ENCODE data around the gene RNH1. TPM values are rescaled to one million over a fixed set of nuclear protein-coding genes. Genes with fewer than 3 reads are reported as not detected.

RNH1 gene
- total RNA-seq, 1 experiment from 2014 or later, result 60.0 TPM

DNA sequence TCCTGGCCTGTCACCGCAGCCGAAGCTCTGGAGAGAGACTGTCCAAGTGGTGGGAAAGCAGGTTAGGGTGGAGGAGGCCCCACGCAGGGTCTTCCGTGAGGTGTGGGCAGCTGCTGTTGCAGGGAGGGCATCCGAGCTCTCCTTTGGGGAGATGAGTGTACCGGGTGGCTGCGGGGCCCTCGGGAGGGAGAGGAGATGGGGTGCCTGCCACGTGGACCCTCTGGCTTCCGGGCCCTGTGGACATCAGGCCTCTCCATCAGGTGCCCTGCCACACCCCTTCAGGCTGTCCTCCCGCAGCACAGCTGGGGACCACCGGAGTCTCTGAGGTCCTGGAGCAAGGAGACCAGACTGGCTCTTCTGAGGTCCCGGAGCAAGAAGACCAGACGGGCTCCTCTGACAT is 55.3 kb downstream of the RNH1 start:
- no CpG with 5 or more reads among the region's 14 CpGs for WGBS (ENCODE audit: extremely low coverage, insufficient read length, low lambda C conversion rate)
- Histone ChIP-seq H3K23ac (ENCODE audit: insufficient read length, low read depth, low read length) (no peak overlapping the region), H2BK12ac (ENCODE audit: insufficient read length, low read depth, low read length) (no peak overlapping the region), H3K23me2 (ENCODE audit: insufficient read length, low read depth, low read length, poor library complexity, severe bottlenecking) (peaks cover 7% of the 10 kb centered on the region), H3K27me3 (ENCODE audit: insufficient read depth, low read length) (no peaks in the 10 kb centered on the region), H2AFZ (ENCODE audit: low read length) (no peak overlapping the region), H3K4me1 (ENCODE audit: insufficient read depth, low read length) (no peaks in the 10 kb centered on the region), H4K8ac (replicated peaks; ENCODE audit: insufficient read length, low read depth, low read length) (no peak overlapping the region), H3K14ac (ENCODE audit: insufficient read depth, low read length) (no peak overlapping the region), H2BK5ac (ENCODE audit: insufficient read length, low read length) (no peak overlapping the region), H2BK120ac (ENCODE audit: low read depth, low read length, poor library complexity, severe bottlenecking) (no peak overlapping the region), H3K4me2 (ENCODE audit: insufficient read depth, insufficient read length, low read length) (no peak overlapping the region), H2AK5ac (ENCODE audit: insufficient read length, low read length) (no peak overlapping the region), H3K4ac (ENCODE audit: low read depth, low read length) (no peak overlapping the region), H3T11ph (ENCODE audit: low read length) (no peak overlapping the region), H4K91ac (ENCODE audit: insufficient read length, low read depth, low read length) (no peak overlapping the region), H3K18ac (ENCODE audit: insufficient read length, low read depth, low read length) (no peak overlapping the region), H3K56ac (ENCODE audit: insufficient read length, low read depth, low read length) (no peak overlapping the region), H3K9me3 (ENCODE audit: control insufficient read depth, low read depth, low read length) (no peaks in the 10 kb centered on the region), H4K5ac (ENCODE audit: insufficient read length, low read depth, low read length) (no peak overlapping the region), H3K79me2 (ENCODE audit: insufficient read depth, low read length) (peaks cover 5% of the 10 kb centered on the region; the same call in 1 of the 2 replicates), H3K79me1 (ENCODE audit: insufficient read depth, low read depth, low read length, poor library complexity, severe bottlenecking) (peaks cover 7% of the 10 kb centered on the region), H3K27ac (ENCODE audit: insufficient read length, low read depth, low read length) (no peak overlapping the region), H2BK20ac (ENCODE audit: low read depth, low read length, poor library complexity, severe bottlenecking) (no peak overlapping the region), H4K20me1 (ENCODE audit: control insufficient read depth, insufficient read depth, insufficient read length) (no peaks in the 10 kb centered on the region), H2BK15ac (ENCODE audit: low read depth, low read length) (no peak overlapping the region), H3K9ac (ENCODE audit: extremely low read depth, insufficient read length, low read length) (no peak overlapping the region)
- Mint-ChIP-seq H3K9me3 (peaks cover 0 to 2% of the 10 kb centered on the region in 2 experiments; a peak in 2 of 5 replicates), H3K27me3 (ENCODE audit: low read depth) (no peaks in the 10 kb centered on the region), H3K4me1 (peaks cover 34% of the 10 kb centered on the region in 2 experiments), H3K4me3 (peak overlapping the region; percentile 96; a peak in 4 of 5 replicates), H3K27ac (no peak overlapping the region), H3K36me3 (ENCODE audit: insufficient read depth in 1 of 3, low read depth in 3 of 3) (peaks cover 14 to 37% (median 28%) of the 10 kb centered on the region in 3 experiments; a peak in 6 of 7 replicates)
- DNase-seq, result no peak
- TF ChIP-seq, protein P1, sequence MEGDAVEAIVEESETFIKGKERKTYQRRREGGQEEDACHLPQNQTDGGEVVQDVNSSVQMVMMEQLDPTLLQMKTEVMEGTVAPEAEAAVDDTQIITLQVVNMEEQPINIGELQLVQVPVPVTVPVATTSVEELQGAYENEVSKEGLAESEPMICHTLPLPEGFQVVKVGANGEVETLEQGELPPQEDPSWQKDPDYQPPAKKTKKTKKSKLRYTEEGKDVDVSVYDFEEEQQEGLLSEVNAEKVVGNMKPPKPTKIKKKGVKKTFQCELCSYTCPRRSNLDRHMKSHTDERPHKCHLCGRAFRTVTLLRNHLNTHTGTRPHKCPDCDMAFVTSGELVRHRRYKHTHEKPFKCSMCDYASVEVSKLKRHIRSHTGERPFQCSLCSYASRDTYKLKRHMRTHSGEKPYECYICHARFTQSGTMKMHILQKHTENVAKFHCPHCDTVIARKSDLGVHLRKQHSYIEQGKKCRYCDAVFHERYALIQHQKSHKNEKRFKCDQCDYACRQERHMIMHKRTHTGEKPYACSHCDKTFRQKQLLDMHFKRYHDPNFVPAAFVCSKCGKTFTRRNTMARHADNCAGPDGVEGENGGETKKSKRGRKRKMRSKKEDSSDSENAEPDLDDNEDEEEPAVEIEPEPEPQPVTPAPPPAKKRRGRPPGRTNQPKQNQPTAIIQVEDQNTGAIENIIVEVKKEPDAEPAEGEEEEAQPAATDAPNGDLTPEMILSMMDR (conservative IDR thresholded peaks at IDR 0.05), result no peak
